ENCODE results near the gene HS3ST3A1.
"Not testable (repeated sequence)": the region's sequence is repeated elsewhere in the genome, so short reads cannot be mapped to it uniquely, and the experiment has no call there.

GRCh38 chr17:13496553-13497056, 105.1 kb downstream of the HS3ST3A1 start:
- not testable (repeated sequence) for TF ChIP-seq CTCF, POLR2A, POLR2AphosphoS5, EP300 (IDR thresholded peaks at IDR 0.05)

Measured in suprapubic skin (tissue), 4 donors.